Measurements from ENCODE around the gene SOCS4.

Gene SOCS4

GRCh38 chr14:55084401-55085059 is 57.5 kb downstream of the SOCS4 start:
- CTCF ChIA-PET = interaction anchor here (0.7 kb wide), 1 partner anchor 53 kb away, joined by 4 read pairs; no protein-coding TSS in a partner anchor
- no peak overlapping the region for H3K27ac ChIP-seq
- no peak for DNase-seq (ENCODE audit: low spot score)
- POLR2A ChIA-PET (ENCODE audit: low non-redundant PET) = no interaction called here
- TF ChIP-seq, protein P1, sequence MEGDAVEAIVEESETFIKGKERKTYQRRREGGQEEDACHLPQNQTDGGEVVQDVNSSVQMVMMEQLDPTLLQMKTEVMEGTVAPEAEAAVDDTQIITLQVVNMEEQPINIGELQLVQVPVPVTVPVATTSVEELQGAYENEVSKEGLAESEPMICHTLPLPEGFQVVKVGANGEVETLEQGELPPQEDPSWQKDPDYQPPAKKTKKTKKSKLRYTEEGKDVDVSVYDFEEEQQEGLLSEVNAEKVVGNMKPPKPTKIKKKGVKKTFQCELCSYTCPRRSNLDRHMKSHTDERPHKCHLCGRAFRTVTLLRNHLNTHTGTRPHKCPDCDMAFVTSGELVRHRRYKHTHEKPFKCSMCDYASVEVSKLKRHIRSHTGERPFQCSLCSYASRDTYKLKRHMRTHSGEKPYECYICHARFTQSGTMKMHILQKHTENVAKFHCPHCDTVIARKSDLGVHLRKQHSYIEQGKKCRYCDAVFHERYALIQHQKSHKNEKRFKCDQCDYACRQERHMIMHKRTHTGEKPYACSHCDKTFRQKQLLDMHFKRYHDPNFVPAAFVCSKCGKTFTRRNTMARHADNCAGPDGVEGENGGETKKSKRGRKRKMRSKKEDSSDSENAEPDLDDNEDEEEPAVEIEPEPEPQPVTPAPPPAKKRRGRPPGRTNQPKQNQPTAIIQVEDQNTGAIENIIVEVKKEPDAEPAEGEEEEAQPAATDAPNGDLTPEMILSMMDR (conservative IDR thresholded peaks at IDR 0.05; ENCODE audit: low read depth) = no peak

DNA sequence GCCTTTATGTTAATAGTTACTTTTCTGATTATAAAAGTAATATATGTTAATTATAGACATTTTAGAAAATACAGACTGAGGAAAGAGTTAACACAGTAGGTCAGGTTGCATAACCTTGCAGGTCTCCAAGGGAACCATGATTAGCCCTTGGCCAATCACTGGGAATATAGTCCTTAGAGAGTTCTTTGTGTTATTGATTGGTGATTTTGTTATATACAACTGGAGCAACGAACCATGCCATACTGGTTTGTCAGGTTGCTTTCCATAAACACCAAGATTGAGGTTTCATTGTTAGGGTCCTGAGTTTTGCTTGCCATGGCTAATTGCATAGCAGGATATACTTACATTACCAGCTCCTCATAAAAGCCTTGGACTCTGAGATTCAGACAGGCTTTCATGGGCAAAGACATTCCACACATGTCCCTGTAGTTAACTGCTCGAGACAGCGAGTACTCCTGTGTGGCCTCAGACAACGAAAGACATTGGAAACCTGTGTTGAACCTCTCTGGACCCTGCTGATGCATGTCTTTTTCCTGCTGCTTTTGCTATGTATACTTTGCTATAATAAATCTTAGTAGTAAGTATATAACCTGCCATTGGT is 58.1 kb downstream of the SOCS4 start:
- ChIA-PET POLR2A (ENCODE audit: low non-redundant PET) (no interaction called here), CTCF (no interaction called here)

DNA sequence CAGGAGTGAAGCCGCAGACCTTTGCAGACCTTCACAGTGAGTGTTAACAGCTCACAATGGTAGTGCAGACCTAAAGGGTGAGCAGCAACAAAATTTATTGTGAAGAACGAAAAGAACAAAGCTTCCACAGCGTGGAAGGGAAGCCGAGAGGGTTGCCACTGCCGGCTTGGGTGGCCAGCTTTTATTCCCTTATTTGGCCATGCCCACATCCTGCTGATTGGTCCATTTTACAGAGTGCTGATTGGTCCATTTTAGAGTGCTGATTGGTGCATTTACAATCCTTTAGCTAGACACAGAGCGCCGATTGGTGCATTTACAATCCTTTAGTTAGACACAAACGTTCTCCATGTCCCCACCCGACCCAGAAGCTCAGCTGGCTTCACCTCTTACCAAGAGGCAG is 59.9 kb downstream of the SOCS4 start:
- CTCF ChIA-PET = interaction anchor here (0.6 to 1.2 kb wide), 3 partner anchors 19 to 117 kb away, joined by 3 read pairs; no protein-coding TSS in a partner anchor
- POLR2A ChIA-PET (ENCODE audit: low non-redundant PET) = no interaction called here
- H3K27ac ChIP-seq = no peak overlapping the region
- no peak for DNase-seq (ENCODE audit: low spot score)
- TF ChIP-seq, protein P1 (conservative IDR thresholded peaks at IDR 0.05; ENCODE audit: low read depth) = no peak

More for the DNA sequence above, 58.1 kb downstream of the SOCS4 start:
- DNase-seq (ENCODE audit: low spot score) = no peak
- H3K27ac ChIP-seq = no peak overlapping the region
- TF ChIP-seq, protein P1 (conservative IDR thresholded peaks at IDR 0.05; ENCODE audit: low read depth) = no peak

- TF ChIP-seq, protein P1 (conservative IDR thresholded peaks at IDR 0.05; ENCODE audit: low read depth) = no peak
- no peak overlapping the region for H3K27ac ChIP-seq
- DNase-seq (ENCODE audit: low spot score) = no peak
- ChIA-PET POLR2A (ENCODE audit: low non-redundant PET) (no interaction called here), CTCF (interaction anchor here (1.6 kb wide), 1 partner anchor 72 kb away, joined by 7 read pairs; no protein-coding TSS in a partner anchor)
Observed at GRCh38 chr14:55088356-55088755, 61.3 kb downstream of the SOCS4 start.

- no peak overlapping the region for H3K27ac ChIP-seq
- CTCF ChIA-PET = interaction anchor here (0.6 to 2.0 kb wide), 4 partner anchors 37 to 69 kb away, joined by 3 to 7 read pairs (median 4); partner anchors contain the start of gene LGALS3
- POLR2A ChIA-PET (ENCODE audit: low non-redundant PET) = no interaction called here
- DNase-seq (ENCODE audit: low spot score) = no peak
- TF ChIP-seq, protein P1 (conservative IDR thresholded peaks at IDR 0.05; ENCODE audit: low read depth) = no peak
Observed at GRCh38 chr14:55092341-55092740, 65.3 kb downstream of the SOCS4 start.

- no peak for DNase-seq (ENCODE audit: low spot score)
- CTCF ChIA-PET = interaction anchor here (0.6 to 1.8 kb wide), 3 partner anchors 37 to 397 kb away, joined by 3 to 8 read pairs (median 4); no protein-coding TSS in a partner anchor
- POLR2A ChIA-PET (ENCODE audit: low non-redundant PET) = no interaction called here
Observed at GRCh38 chr14:55094292-55095157, 67.5 kb downstream of the SOCS4 start.

More at GRCh38 chr14:55094292-55095157, 67.5 kb downstream of the SOCS4 start:
- H3K27ac ChIP-seq = no peak overlapping the region
- TF ChIP-seq, protein P1 (conservative IDR thresholded peaks at IDR 0.05; ENCODE audit: low read depth) = no peak
